C4-2B (cell line): ENCODE data around the gene SLC49A4.

Experiments used
- CTCF ChIP-seq: fragments of 450-650 bp; conservative IDR thresholded peaks from 2 replicates; pipeline ENCODE4 v1.5.1; 2017; ENCODE audit warnings: mild to moderate bottlenecking
- ZFX ChIP-seq: fragments of 450-650 bp; IDR thresholded peaks from 2 replicates; pipeline ENCODE4 v1.6.1; 2017

- no peak for TF ChIP-seq CTCF
- TF ChIP-seq ZFX: no peak
Observed at GRCh38 chr3:122886251-122886650, 91.4 kb downstream of the SLC49A4 start.
